Mesendoderm (in vitro differentiated cells): ENCODE results near the gene PHLDA2.

Source experiments
- DNase-seq: peaks from one replicate; pipeline ENCODE4 v3.0.0; 2013
- H2AK5ac ChIP-seq: 2 replicates; pipeline ENCODE4 v1.6.1; 2013; ENCODE audit warnings: low read length, inconsistent platforms
- H2BK120ac ChIP-seq: 2 replicates; pipeline ENCODE4 v1.6.1; 2013; ENCODE audit warnings: low read depth, mild to moderate bottlenecking, low read length, moderate library complexity, mixed read lengths
- H2BK15ac ChIP-seq: replicated peaks from 2 replicates; pipeline ENCODE4 v1.6.1; 2013; ENCODE audit warnings: low read depth, mild to moderate bottlenecking, moderate library complexity
- H2BK5ac ChIP-seq: 2 replicates; pipeline ENCODE4 v1.6.1; 2013; ENCODE audit warnings: low read length, inconsistent platforms
- H3K18ac ChIP-seq: 2 replicates; pipeline ENCODE4 v1.6.1; 2013; ENCODE audit warnings: mild to moderate bottlenecking, low read length, mixed read lengths
- H3K23ac ChIP-seq: one replicate; pipeline ENCODE4 v1.6.1; 2013; ENCODE audit warnings: low read length
- H3K27ac ChIP-seq: 2 replicates; pipeline ENCODE4 v1.5.1; 2013; ENCODE audit warnings: low read depth, mild to moderate bottlenecking, inconsistent platforms, low read length, moderate library complexity
- H3K27me3 ChIP-seq: 2 replicates; pipeline ENCODE4 v1.6.1; 2013; ENCODE audit warnings: low read length, control low read depth, mild to moderate bottlenecking, inconsistent platforms; ENCODE audit not compliant: insufficient read depth, poor library complexity
- H3K36me3 ChIP-seq: 2 replicates; pipeline ENCODE4 v1.6.1; 2013; ENCODE audit warnings: low read length, inconsistent platforms; ENCODE audit not compliant: control insufficient read depth, insufficient read depth
- H3K4ac ChIP-seq: one replicate; pipeline ENCODE4 v1.6.1; 2013; ENCODE audit warnings: low read depth, mild to moderate bottlenecking, low read length, moderate library complexity
- H3K4me1 ChIP-seq: 2 replicates; pipeline ENCODE4 v1.6.1; 2013; ENCODE audit warnings: low read depth, low read length, inconsistent platforms; ENCODE audit not compliant: control insufficient read depth
- H3K4me2 ChIP-seq: 2 replicates; pipeline ENCODE4 v1.6.1; 2013; ENCODE audit warnings: low read length
- H3K4me3 ChIP-seq: 2 replicates; pipeline ENCODE4 v1.5.1; 2013; ENCODE audit warnings: mild to moderate bottlenecking, low read length
- H3K56ac ChIP-seq: one replicate; pipeline ENCODE4 v1.6.1; 2013; ENCODE audit warnings: low read length
- H3K79me1 ChIP-seq: 2 replicates; pipeline ENCODE4 v1.6.1; 2013; ENCODE audit warnings: low read length, inconsistent platforms
- H3K79me2 ChIP-seq: 2 replicates; pipeline ENCODE4 v1.6.1; 2013; ENCODE audit warnings: mild to moderate bottlenecking, low read length; ENCODE audit not compliant: control insufficient read depth, insufficient read depth
- H3K9ac ChIP-seq: 2 replicates; pipeline ENCODE4 v1.6.1; 2013; ENCODE audit warnings: low read length, inconsistent platforms
- H4K5ac ChIP-seq: one replicate; pipeline ENCODE4 v1.6.1; 2013; ENCODE audit warnings: low read length
- H4K8ac ChIP-seq: one replicate; pipeline ENCODE4 v1.6.1; 2013; ENCODE audit warnings: low read depth, mild to moderate bottlenecking, control low read depth, low read length, moderate library complexity
- WGBS: extraction: QIAGEN DNeasy Blood & Tissue Kit; methylation state at CpG from one replicate; pipeline ENCODE4 v1.1.7; 2013; ENCODE audit warnings: low lambda C conversion rate, missing lambda C conversion rate; ENCODE audit not compliant: insufficient coverage; ENCODE audit errors: extremely low coverage; 5-methylcytosine and 5-hydroxymethylcytosine counted together

The PHLDA2 gene

GRCh38 chr11:2882396-2883110 lies 46.7 kb downstream of the PHLDA2 start:
- WGBS: no CpG with 5 or more reads among the region's 11 CpGs

GRCh38 chr11:2881981-2882375 lies 47.2 kb downstream of the PHLDA2 start:
- DNase-seq: no peak

More at GRCh38 chr11:2882396-2883110, 46.7 kb downstream of the PHLDA2 start:
- no peak for DNase-seq
- Histone ChIP-seq H3K18ac (no peak overlapping the region), H3K4me1 (peaks cover 2% of the 10 kb centered on the region), H3K4ac (no peak overlapping the region), H4K5ac (no peak overlapping the region), H2AK5ac (no peak overlapping the region), H2BK5ac (no peak overlapping the region), H3K4me2 (no peak overlapping the region), H4K8ac (no peak overlapping the region), H3K27ac (no peak overlapping the region), H3K4me3 (no peak overlapping the region), H3K27me3 (peaks cover 5% of the 10 kb centered on the region), H3K23ac (no peak overlapping the region), H3K56ac (no peak overlapping the region), H2BK120ac (no peak overlapping the region), H2BK15ac (no peak overlapping the region), H3K79me1 (no peaks in the 10 kb centered on the region), H3K79me2 (no peaks in the 10 kb centered on the region), H3K36me3 (no peaks in the 10 kb centered on the region), H3K9ac (no peak overlapping the region)

GRCh38 chr11:2881076-2881980 lies 47.9 kb downstream of the PHLDA2 start:
- Histone ChIP-seq H3K79me1 (no peaks in the 10 kb centered on the region), H2BK120ac (no peak overlapping the region), H3K23ac (no peak overlapping the region), H3K36me3 (no peaks in the 10 kb centered on the region), H3K27ac (no peak overlapping the region), H3K79me2 (no peaks in the 10 kb centered on the region), H3K4me2 (no peak overlapping the region), H3K56ac (no peak overlapping the region), H2AK5ac (no peak overlapping the region), H3K18ac (no peak overlapping the region), H3K4me1 (peaks cover under 1% of the 10 kb centered on the region), H2BK15ac (no peak overlapping the region), H3K4ac (no peak overlapping the region), H4K8ac (no peak overlapping the region), H3K9ac (no peak overlapping the region), H4K5ac (no peak overlapping the region), H2BK5ac (no peak overlapping the region), H3K27me3 (peaks cover 5% of the 10 kb centered on the region), H3K4me3 (no peak overlapping the region)
- WGBS: no CpG with 5 or more reads among the region's 19 CpGs
- DNase-seq: no peak

More at GRCh38 chr11:2881981-2882375, 47.2 kb downstream of the PHLDA2 start:
- Histone ChIP-seq H3K9ac (no peak overlapping the region), H4K5ac (no peak overlapping the region), H3K36me3 (no peaks in the 10 kb centered on the region), H3K79me2 (no peaks in the 10 kb centered on the region), H4K8ac (no peak overlapping the region), H3K27ac (no peak overlapping the region), H3K4me2 (no peak overlapping the region), H2AK5ac (no peak overlapping the region), H3K4me1 (peaks cover 2% of the 10 kb centered on the region), H3K27me3 (peaks cover 5% of the 10 kb centered on the region), H3K4ac (no peak overlapping the region), H3K4me3 (no peak overlapping the region), H3K56ac (no peak overlapping the region), H2BK120ac (no peak overlapping the region), H2BK15ac (no peak overlapping the region), H2BK5ac (no peak overlapping the region), H3K79me1 (no peaks in the 10 kb centered on the region), H3K18ac (no peak overlapping the region), H3K23ac (no peak overlapping the region)
- no CpG with 5 or more reads among the region's 12 CpGs for WGBS

- Histone ChIP-seq H2BK5ac (no peak overlapping the region), H3K79me2 (no peaks in the 10 kb centered on the region), H3K4me3 (no peak overlapping the region), H3K9ac (no peak overlapping the region), H3K18ac (no peak overlapping the region), H3K36me3 (no peaks in the 10 kb centered on the region), H3K27me3 (peaks cover 5% of the 10 kb centered on the region), H4K8ac (no peak overlapping the region), H3K56ac (no peak overlapping the region), H3K79me1 (no peaks in the 10 kb centered on the region), H3K27ac (no peak overlapping the region), H2BK120ac (no peak overlapping the region), H2BK15ac (no peak overlapping the region), H3K4ac (no peak overlapping the region), H3K23ac (no peak overlapping the region), H2AK5ac (no peak overlapping the region), H3K4me2 (no peak overlapping the region), H4K5ac (no peak overlapping the region), H3K4me1 (no peaks in the 10 kb centered on the region)
- DNase-seq: no peak
- WGBS: no CpG with 5 or more reads among the region's 7 CpGs
Observed at GRCh38 chr11:2880646-2881045, 48.6 kb downstream of the PHLDA2 start.

- Histone ChIP-seq H2AK5ac (no peak overlapping the region), H2BK15ac (no peak overlapping the region), H3K27ac (no peak overlapping the region), H4K5ac (no peak overlapping the region), H2BK5ac (no peak overlapping the region), H3K36me3 (no peaks in the 10 kb centered on the region), H3K56ac (no peak overlapping the region), H3K79me1 (no peaks in the 10 kb centered on the region), H2BK120ac (no peak overlapping the region), H3K4me1 (no peaks in the 10 kb centered on the region), H3K4ac (no peak overlapping the region), H3K4me3 (no peak overlapping the region), H3K9ac (no peak overlapping the region), H3K23ac (no peak overlapping the region), H3K79me2 (no peaks in the 10 kb centered on the region), H4K8ac (no peak overlapping the region), H3K18ac (no peak overlapping the region), H3K27me3 (peaks cover 4% of the 10 kb centered on the region), H3K4me2 (no peak overlapping the region)
- no CpG with 5 or more reads among the region's 8 CpGs for WGBS
- DNase-seq: no peak
Observed at GRCh38 chr11:2878782-2879181, 50.4 kb downstream of the PHLDA2 start.
